ENCODE results near the gene MRPL38.

GRCh38 chr17:75895370-75896155, 9.1 kb downstream of the MRPL38 start:
- TF ChIP-seq CTCF (IDR thresholded peaks at IDR 0.05; ENCODE audit: borderline replicate concordance, extremely low read depth, low read length, poor library complexity, severe bottlenecking), result peak; percentile 32
- TF ChIP-seq EZH2 (IDR thresholded peaks at IDR 0.05; ENCODE audit: borderline replicate concordance, low read depth, low read length, severe bottlenecking), result no peak

Data from DND-41 (cell line).